Cerebellar nuclear complex (tissue), 1 donor: ENCODE results near the gene DIP2C.
"Not testable (repeated sequence)": the region's sequence is repeated elsewhere in the genome, so short reads cannot be mapped to it uniquely, and the experiment has no call there.

Experiments used
- DNase-seq, 2 experiments: peaks; one replicate each; lab custom pipeline; 2025; lab: John Stamatoyannopoulos, UW

DIP2C gene

GRCh38 chr10:534047-534566 is 155.4 kb downstream of the DIP2C start:
- DNase-seq, result no peak

- DNase-seq, result no peak
Observed at GRCh38 chr10:533611-534010, 155.9 kb downstream of the DIP2C start.

- DNase-seq, result no peak
Observed at GRCh38 chr10:533186-533585, 156.3 kb downstream of the DIP2C start.

- not testable (repeated sequence) for DNase-seq
Observed at GRCh38 chr10:532331-532730, 157.1 kb downstream of the DIP2C start.

- no peak for DNase-seq
Observed at GRCh38 chr10:531541-531940, 157.9 kb downstream of the DIP2C start.

GRCh38 chr10:530717-531116 is 158.8 kb downstream of the DIP2C start:
- DNase-seq, result no peak

GRCh38 chr10:529468-530230 is 159.8 kb downstream of the DIP2C start:
- DNase-seq, result no peak

GRCh38 chr10:528173-529165 is 161.0 kb downstream of the DIP2C start:
- no peak for DNase-seq

GRCh38 chr10:527416-527815 is 162.1 kb downstream of the DIP2C start:
- DNase-seq, result no peak

- no peak for DNase-seq
Observed at GRCh38 chr10:526651-527312, 162.7 kb downstream of the DIP2C start.

- no peak for DNase-seq
Observed at GRCh38 chr10:525565-526315, 163.7 kb downstream of the DIP2C start.

GRCh38 chr10:523925-524324 is 165.5 kb downstream of the DIP2C start:
- DNase-seq, result no peak

GRCh38 chr10:522350-522749 is 167.1 kb downstream of the DIP2C start:
- no peak for DNase-seq

GRCh38 chr10:521261-522250 is 167.9 kb downstream of the DIP2C start:
- DNase-seq, result no peak

- DNase-seq, result no peak
Observed at GRCh38 chr10:520402-520787, 169.1 kb downstream of the DIP2C start.

GRCh38 chr10:519716-520401 is 169.6 kb downstream of the DIP2C start:
- DNase-seq, result no peak

GRCh38 chr10:519055-519715 is 170.3 kb downstream of the DIP2C start:
- DNase-seq, result no peak

- DNase-seq, result no peak
Observed at GRCh38 chr10:517872-518475, 171.5 kb downstream of the DIP2C start.
